Progenitor cell of endocrine pancreas (in vitro differentiated cells): ENCODE results near the gene SZT2. TPM values are rescaled to one million over a fixed set of nuclear protein-coding genes. Genes with fewer than 3 reads are reported as not detected.

ENCODE experiments used
- DNase-seq: peaks from one replicate; pipeline ENCODE4 v3.0.0; 2021; ENCODE audit warnings: low spot score; ENCODE audit not compliant: unreplicated experiment
- H3K27ac Mint-ChIP-seq: 2 replicates; pipeline ENCODE4 v1.8.0; 2021; ENCODE audit warnings: mild to moderate bottlenecking, moderate library complexity, mixed read lengths
- H3K27me3 Mint-ChIP-seq: 2 replicates; pipeline ENCODE4 v1.8.0; 2021; ENCODE audit warnings: mixed read lengths
- H3K36me3 Mint-ChIP-seq: 2 replicates; pipeline ENCODE4 v1.8.0; 2022; ENCODE audit warnings: mixed read lengths; ENCODE audit not compliant: insufficient read depth
- H3K4me1 Mint-ChIP-seq: 2 replicates; pipeline ENCODE4 v1.8.0; 2021; ENCODE audit warnings: low read depth, mixed read lengths
- H3K4me3 Mint-ChIP-seq: 2 replicates; pipeline ENCODE4 v1.8.0; 2021; ENCODE audit warnings: low read depth, mild to moderate bottlenecking, moderate library complexity, mixed read lengths
- H3K9me3 Mint-ChIP-seq: 2 replicates; pipeline ENCODE4 v1.8.0; 2021; ENCODE audit warnings: low read depth, mixed read lengths
- CTCF ChIP-seq: fragments of 200-600 bp; sonication (generic); IDR thresholded peaks from one replicate; pipeline ENCODE4 v1.5.0; 2021; ENCODE audit warnings: antibody characterized with exemption, mild to moderate bottlenecking; ENCODE audit not compliant: unreplicated experiment
- total RNA-seq: library from RNA; stranded (reverse); gene quantifications from 2 replicates; pipeline ENCODE4 v1.2.1, GENCODE V29; 2021

Gene SZT2
- total RNA-seq, 1 donor from 2014 or later, result 75.4 TPM

GRCh38 chr1:43443197-43443946, 53.7 kb downstream of the SZT2 start:
- Mint-ChIP-seq H3K27me3 (no peaks in the 10 kb centered on the region), H3K27ac (no peak overlapping the region), H3K9me3 (no peaks in the 10 kb centered on the region), H3K36me3 (peaks cover 17% of the 10 kb centered on the region), H3K4me3 (no peak overlapping the region), H3K4me1 (peaks cover 4% of the 10 kb centered on the region)
- TF ChIP-seq CTCF, result no peak
- DNase-seq, result no peak

GRCh38 chr1:43444151-43444828, 54.6 kb downstream of the SZT2 start:
- H3K4me3 Mint-ChIP-seq, result no peak overlapping the region
- peaks cover 16% of the 10 kb centered on the region for H3K36me3 Mint-ChIP-seq
- H3K27ac Mint-ChIP-seq, result peak overlapping the region; percentile 51
- no peaks in the 10 kb centered on the region for H3K27me3 Mint-ChIP-seq
- no peak for DNase-seq
- H3K4me1 Mint-ChIP-seq, result peaks cover 4% of the 10 kb centered on the region
- no peaks in the 10 kb centered on the region for H3K9me3 Mint-ChIP-seq
- no peak for TF ChIP-seq CTCF

- Mint-ChIP-seq H3K4me3 (no peak overlapping the region), H3K4me1 (peaks cover 4% of the 10 kb centered on the region), H3K36me3 (peaks cover 18% of the 10 kb centered on the region), H3K9me3 (no peaks in the 10 kb centered on the region), H3K27ac (peak overlapping the region; percentile 51), H3K27me3 (no peaks in the 10 kb centered on the region)
- TF ChIP-seq CTCF, result no peak
- DNase-seq, result no peak
Observed at GRCh38 chr1:43444836-43445235, 55.1 kb downstream of the SZT2 start.

- Mint-ChIP-seq H3K4me1 (peaks cover 4% of the 10 kb centered on the region), H3K27ac (no peak overlapping the region), H3K9me3 (no peaks in the 10 kb centered on the region), H3K4me3 (no peak overlapping the region), H3K36me3 (peaks cover 18% of the 10 kb centered on the region), H3K27me3 (no peaks in the 10 kb centered on the region)
- TF ChIP-seq CTCF, result no peak
- no peak for DNase-seq
Observed at GRCh38 chr1:43445606-43446387, 56.1 kb downstream of the SZT2 start.

GRCh38 chr1:43446388-43446740, 56.7 kb downstream of the SZT2 start:
- Mint-ChIP-seq H3K9me3 (no peaks in the 10 kb centered on the region), H3K4me3 (no peak overlapping the region), H3K27me3 (no peaks in the 10 kb centered on the region), H3K27ac (no peak overlapping the region), H3K36me3 (peaks cover 19% of the 10 kb centered on the region), H3K4me1 (peaks cover 4% of the 10 kb centered on the region)
- no peak for DNase-seq
- TF ChIP-seq CTCF, result no peak
